ENCODE data around the gene PEPD. TPM values are rescaled to one million over a fixed set of nuclear protein-coding genes. Genes with fewer than 3 reads are reported as not detected.

PEPD gene
- total RNA-seq, 2 donors from 2014 or later, result 18.7 to 25.7 TPM

Other genes with a start within 250 kb of the PEPD start
- gene CEBPA, start 219.3 kb downstream of the PEPD start, total RNA-seq, result 1 to 10 TPM; 1.3 to 1.9 TPM
- gene CEBPG, start 148.1 kb downstream of the PEPD start, total RNA-seq, result 10 to 100 TPM; 26.3 to 29.2 TPM
- not detected for gene CHST8, start 100.2 kb upstream of the PEPD start, total RNA-seq